GM23338 (cell line): ENCODE results near the gene FOXP2. TPM values are rescaled to one million over a fixed set of nuclear protein-coding genes. Genes with fewer than 3 reads are reported as not detected.

ENCODE experiments used
- ATAC-seq: fragments of 200-7000 bp; cut with Tn5 transposase; 3 replicates; pipeline ENCODE4 v1.9.1; 2020
- DNase-seq: peaks from one replicate; pipeline ENCODE4 v3.0.0-alpha.2; 2015; ENCODE audit warnings: low spot score
- H2AFZ ChIP-seq: fragments of 200-600 bp; sonication (generic); 2 replicates; pipeline ENCODE4 v1.8.0; 2016; ENCODE audit warnings: antibody characterized with exemption, mild to moderate bottlenecking, moderate library complexity
- H3F3A ChIP-seq: fragments of 200-600 bp; sonication (generic); replicated peaks from 2 replicates; pipeline ENCODE4 v1.8.0; 2017; ENCODE audit warnings: antibody characterized with exemption, mixed run types, low read depth
- H3K27ac ChIP-seq: fragments of 200-600 bp; sonication (generic); 2 replicates; pipeline ENCODE4 v1.6.1; 2016; ENCODE audit warnings: low read depth
- H3K27me3 ChIP-seq: fragments of 200-600 bp; sonication (generic); 2 replicates; pipeline ENCODE4 v1.8.0; 2016; ENCODE audit warnings: mild to moderate bottlenecking, mixed run types, moderate library complexity; ENCODE audit not compliant: insufficient read depth
- H3K36me3 ChIP-seq: fragments of 200-600 bp; sonication (generic); 2 replicates; pipeline ENCODE4 v1.8.0; 2016; ENCODE audit warnings: mild to moderate bottlenecking; ENCODE audit not compliant: insufficient read depth
- H3K4me1 ChIP-seq: fragments of 200-600 bp; sonication (generic); 2 replicates; pipeline ENCODE4 v1.8.0; 2016; ENCODE audit warnings: mild to moderate bottlenecking, moderate library complexity; ENCODE audit not compliant: insufficient read depth
- H3K4me2 ChIP-seq: fragments of 200-600 bp; sonication (generic); 2 replicates; pipeline ENCODE4 v1.7.1; 2017; ENCODE audit warnings: mixed run types
- H3K4me3 ChIP-seq: fragments of 200-600 bp; sonication (generic); 2 replicates; pipeline ENCODE4 v1.6.1; 2016; ENCODE audit warnings: mixed run types
- H3K79me2 ChIP-seq: fragments of 200-600 bp; sonication (generic); replicated peaks from 2 replicates; pipeline ENCODE4 v1.8.0; 2017; ENCODE audit warnings: mild to moderate bottlenecking; ENCODE audit not compliant: insufficient read depth
- H3K9me2 ChIP-seq: fragments of 200-600 bp; sonication (generic); 2 replicates; pipeline ENCODE4 v1.8.0; 2017; ENCODE audit not compliant: insufficient read depth
- H4K20me1 ChIP-seq: fragments of 200-600 bp; sonication (generic); replicated peaks from 2 replicates; pipeline ENCODE4 v1.8.0; 2017; ENCODE audit warnings: mild to moderate bottlenecking; ENCODE audit not compliant: insufficient read depth
- H3K27ac Mint-ChIP-seq: 2 replicates; pipeline ENCODE4 v1.8.0; 2020; ENCODE audit warnings: inconsistent platforms, mild to moderate bottlenecking, moderate library complexity, mixed read lengths
- H3K27me3 Mint-ChIP-seq: 3 replicates; pipeline ENCODE4 v1.8.0; 2022; ENCODE audit warnings: low read depth, mild to moderate bottlenecking, moderate library complexity, mixed read lengths, inconsistent platforms; ENCODE audit not compliant: insufficient read depth, poor library complexity
- H3K36me3 Mint-ChIP-seq: 3 replicates; pipeline ENCODE4 v1.8.0; 2021; ENCODE audit warnings: low read depth, mild to moderate bottlenecking, inconsistent platforms, moderate library complexity, mixed read lengths
- H3K4me1 Mint-ChIP-seq: 3 replicates; pipeline ENCODE4 v1.8.0; 2020; ENCODE audit warnings: mild to moderate bottlenecking, inconsistent platforms, mixed read lengths
- H3K4me3 Mint-ChIP-seq: 3 replicates; pipeline ENCODE4 v1.8.0; 2021; ENCODE audit warnings: moderate library complexity, mild to moderate bottlenecking, inconsistent platforms, mixed read lengths
- H3K9me3 Mint-ChIP-seq: 3 replicates; pipeline ENCODE4 v1.8.0; 2020; ENCODE audit warnings: moderate library complexity, mild to moderate bottlenecking, inconsistent platforms, mixed read lengths
- EZH2 ChIP-seq: fragments of 200-600 bp; sonication (generic); IDR thresholded peaks from one replicate; pipeline ENCODE4 v1.8.0; 2017; ENCODE audit warnings: antibody characterized with exemption, mild to moderate bottlenecking, low read depth; ENCODE audit not compliant: unreplicated experiment
- EZH2phosphoT487 ChIP-seq: fragments of 200-600 bp; sonication (generic); IDR thresholded peaks from one replicate; pipeline ENCODE4 v1.8.1; 2018; ENCODE audit warnings: antibody characterized with exemption; ENCODE audit not compliant: unreplicated experiment
- JUNB ChIP-seq: IDR thresholded peaks from one replicate; pipeline ENCODE4 v1.6.1; 2016; ENCODE audit warnings: antibody characterized with exemption; ENCODE audit not compliant: unreplicated experiment
- POLR2AphosphoS5 ChIP-seq: IDR thresholded peaks from 2 replicates; pipeline ENCODE4 v1.6.1; 2016; ENCODE audit warnings: antibody characterized with exemption, low read depth
- STAT1 ChIP-seq: IDR thresholded peaks from one replicate; pipeline ENCODE4 v1.6.1; 2016; ENCODE audit warnings: antibody characterized with exemption; ENCODE audit not compliant: unreplicated experiment
- ZNF114 ChIP-seq: fragments of 250-450 bp; sonication (Bioruptor Pico); IDR thresholded peaks from 2 replicates; pipeline ENCODE4 v1.5.0; 2020; ENCODE audit warnings: mild to moderate bottlenecking, moderate library complexity
- ZNF331 ChIP-seq: fragments of 250-450 bp; sonication (Bioruptor Pico); IDR thresholded peaks from 2 replicates; pipeline ENCODE4 v1.5.0; 2020; ENCODE audit warnings: low read depth, mild to moderate bottlenecking, moderate library complexity
- polyA plus RNA-seq: library from polyadenylated mRNA; unstranded; fragments of >200 nt; fragmentation: Nextera tagmentation; extraction: Ambion mirVana; gene quantifications from 2 replicates; pipeline ENCODE4 v1.2.1, GENCODE V29; 2016
- total RNA-seq: library from RNA; depleted of rRNA; stranded (reverse); fragments of >200 nt; shearing (Covaris generic); gene quantifications from 2 replicates; pipeline ENCODE4 v1.2.3, GENCODE V29; 2014
- TF ChIP-seq, protein P1 (sequence below), 2 experiments: fragments of 200-600 bp in 1 of 2; sonication (generic) in 1 of 2; conservative IDR thresholded peaks; 2 replicates each; pipeline versions ENCODE4 v1.5.1 to v1.6.1; 2016 to 2017; ENCODE audit warnings: antibody characterized with exemption in 2 of 2, low read depth in 2 of 2, mild to moderate bottlenecking in 2 of 2, moderate library complexity in 1 of 2
- TF ChIP-seq, protein P2 (sequence below): fragments of 250-450 bp; sonication (Bioruptor Pico); IDR thresholded peaks from 2 replicates; pipeline ENCODE4 v1.5.0; 2020; ENCODE audit warnings: mild to moderate bottlenecking, moderate library complexity
- TF ChIP-seq, protein P3 (sequence below): IDR thresholded peaks from 2 replicates; pipeline ENCODE4 v1.6.1; 2016; ENCODE audit warnings: antibody characterized with exemption
- TF ChIP-seq, protein P4 (sequence below): IDR thresholded peaks from one replicate; pipeline ENCODE4 v1.6.1; 2018; ENCODE audit warnings: antibody characterized with exemption; ENCODE audit not compliant: unreplicated experiment

FOXP2 gene
- total and polyA plus RNA-seq, 2 experiments from 2014 or later = 0.03 to 0.24 TPM

DNA sequence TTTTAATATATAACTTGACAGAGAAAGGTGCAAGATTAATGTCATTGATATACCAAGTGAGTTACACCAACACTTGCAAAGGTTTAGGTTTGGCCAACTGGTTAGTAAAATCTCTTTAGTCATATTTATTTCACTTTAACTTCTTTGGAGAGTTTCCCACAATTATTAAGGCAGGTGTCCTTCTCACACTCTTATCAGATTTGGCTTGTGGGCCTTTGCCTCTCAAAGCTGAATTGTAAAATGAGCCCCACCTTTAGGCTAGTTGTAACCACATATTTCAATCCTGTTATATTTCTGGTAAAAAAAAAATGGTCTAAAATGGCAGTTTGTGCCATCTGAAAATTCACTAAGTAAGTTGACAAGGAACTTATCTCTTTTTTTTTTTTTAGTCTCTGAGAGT is 26.6 kb upstream of the FOXP2 start:
- Mint-ChIP-seq H3K36me3 (no peaks in the 10 kb centered on the region), H3K4me3 (no peak overlapping the region), H3K27ac (no peak overlapping the region), H3K27me3 (no peaks in the 10 kb centered on the region), H3K4me1 (no peaks in the 10 kb centered on the region), H3K9me3 (no peaks in the 10 kb centered on the region)
- TF ChIP-seq EZH2 (no peak), POLR2AphosphoS5 (no peak), STAT1 (no peak), EZH2phosphoT487 (no peak), ZNF114 (CRISPR knock-in tag) (no peak), ZNF331 (CRISPR knock-in tag) (no peak), JUNB (no peak)
- TF ChIP-seq, protein P1, sequence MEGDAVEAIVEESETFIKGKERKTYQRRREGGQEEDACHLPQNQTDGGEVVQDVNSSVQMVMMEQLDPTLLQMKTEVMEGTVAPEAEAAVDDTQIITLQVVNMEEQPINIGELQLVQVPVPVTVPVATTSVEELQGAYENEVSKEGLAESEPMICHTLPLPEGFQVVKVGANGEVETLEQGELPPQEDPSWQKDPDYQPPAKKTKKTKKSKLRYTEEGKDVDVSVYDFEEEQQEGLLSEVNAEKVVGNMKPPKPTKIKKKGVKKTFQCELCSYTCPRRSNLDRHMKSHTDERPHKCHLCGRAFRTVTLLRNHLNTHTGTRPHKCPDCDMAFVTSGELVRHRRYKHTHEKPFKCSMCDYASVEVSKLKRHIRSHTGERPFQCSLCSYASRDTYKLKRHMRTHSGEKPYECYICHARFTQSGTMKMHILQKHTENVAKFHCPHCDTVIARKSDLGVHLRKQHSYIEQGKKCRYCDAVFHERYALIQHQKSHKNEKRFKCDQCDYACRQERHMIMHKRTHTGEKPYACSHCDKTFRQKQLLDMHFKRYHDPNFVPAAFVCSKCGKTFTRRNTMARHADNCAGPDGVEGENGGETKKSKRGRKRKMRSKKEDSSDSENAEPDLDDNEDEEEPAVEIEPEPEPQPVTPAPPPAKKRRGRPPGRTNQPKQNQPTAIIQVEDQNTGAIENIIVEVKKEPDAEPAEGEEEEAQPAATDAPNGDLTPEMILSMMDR (conservative IDR thresholded peaks at IDR 0.05; ENCODE audit: low read depth in 2 of 2) = no peak
- TF ChIP-seq, protein P2, sequence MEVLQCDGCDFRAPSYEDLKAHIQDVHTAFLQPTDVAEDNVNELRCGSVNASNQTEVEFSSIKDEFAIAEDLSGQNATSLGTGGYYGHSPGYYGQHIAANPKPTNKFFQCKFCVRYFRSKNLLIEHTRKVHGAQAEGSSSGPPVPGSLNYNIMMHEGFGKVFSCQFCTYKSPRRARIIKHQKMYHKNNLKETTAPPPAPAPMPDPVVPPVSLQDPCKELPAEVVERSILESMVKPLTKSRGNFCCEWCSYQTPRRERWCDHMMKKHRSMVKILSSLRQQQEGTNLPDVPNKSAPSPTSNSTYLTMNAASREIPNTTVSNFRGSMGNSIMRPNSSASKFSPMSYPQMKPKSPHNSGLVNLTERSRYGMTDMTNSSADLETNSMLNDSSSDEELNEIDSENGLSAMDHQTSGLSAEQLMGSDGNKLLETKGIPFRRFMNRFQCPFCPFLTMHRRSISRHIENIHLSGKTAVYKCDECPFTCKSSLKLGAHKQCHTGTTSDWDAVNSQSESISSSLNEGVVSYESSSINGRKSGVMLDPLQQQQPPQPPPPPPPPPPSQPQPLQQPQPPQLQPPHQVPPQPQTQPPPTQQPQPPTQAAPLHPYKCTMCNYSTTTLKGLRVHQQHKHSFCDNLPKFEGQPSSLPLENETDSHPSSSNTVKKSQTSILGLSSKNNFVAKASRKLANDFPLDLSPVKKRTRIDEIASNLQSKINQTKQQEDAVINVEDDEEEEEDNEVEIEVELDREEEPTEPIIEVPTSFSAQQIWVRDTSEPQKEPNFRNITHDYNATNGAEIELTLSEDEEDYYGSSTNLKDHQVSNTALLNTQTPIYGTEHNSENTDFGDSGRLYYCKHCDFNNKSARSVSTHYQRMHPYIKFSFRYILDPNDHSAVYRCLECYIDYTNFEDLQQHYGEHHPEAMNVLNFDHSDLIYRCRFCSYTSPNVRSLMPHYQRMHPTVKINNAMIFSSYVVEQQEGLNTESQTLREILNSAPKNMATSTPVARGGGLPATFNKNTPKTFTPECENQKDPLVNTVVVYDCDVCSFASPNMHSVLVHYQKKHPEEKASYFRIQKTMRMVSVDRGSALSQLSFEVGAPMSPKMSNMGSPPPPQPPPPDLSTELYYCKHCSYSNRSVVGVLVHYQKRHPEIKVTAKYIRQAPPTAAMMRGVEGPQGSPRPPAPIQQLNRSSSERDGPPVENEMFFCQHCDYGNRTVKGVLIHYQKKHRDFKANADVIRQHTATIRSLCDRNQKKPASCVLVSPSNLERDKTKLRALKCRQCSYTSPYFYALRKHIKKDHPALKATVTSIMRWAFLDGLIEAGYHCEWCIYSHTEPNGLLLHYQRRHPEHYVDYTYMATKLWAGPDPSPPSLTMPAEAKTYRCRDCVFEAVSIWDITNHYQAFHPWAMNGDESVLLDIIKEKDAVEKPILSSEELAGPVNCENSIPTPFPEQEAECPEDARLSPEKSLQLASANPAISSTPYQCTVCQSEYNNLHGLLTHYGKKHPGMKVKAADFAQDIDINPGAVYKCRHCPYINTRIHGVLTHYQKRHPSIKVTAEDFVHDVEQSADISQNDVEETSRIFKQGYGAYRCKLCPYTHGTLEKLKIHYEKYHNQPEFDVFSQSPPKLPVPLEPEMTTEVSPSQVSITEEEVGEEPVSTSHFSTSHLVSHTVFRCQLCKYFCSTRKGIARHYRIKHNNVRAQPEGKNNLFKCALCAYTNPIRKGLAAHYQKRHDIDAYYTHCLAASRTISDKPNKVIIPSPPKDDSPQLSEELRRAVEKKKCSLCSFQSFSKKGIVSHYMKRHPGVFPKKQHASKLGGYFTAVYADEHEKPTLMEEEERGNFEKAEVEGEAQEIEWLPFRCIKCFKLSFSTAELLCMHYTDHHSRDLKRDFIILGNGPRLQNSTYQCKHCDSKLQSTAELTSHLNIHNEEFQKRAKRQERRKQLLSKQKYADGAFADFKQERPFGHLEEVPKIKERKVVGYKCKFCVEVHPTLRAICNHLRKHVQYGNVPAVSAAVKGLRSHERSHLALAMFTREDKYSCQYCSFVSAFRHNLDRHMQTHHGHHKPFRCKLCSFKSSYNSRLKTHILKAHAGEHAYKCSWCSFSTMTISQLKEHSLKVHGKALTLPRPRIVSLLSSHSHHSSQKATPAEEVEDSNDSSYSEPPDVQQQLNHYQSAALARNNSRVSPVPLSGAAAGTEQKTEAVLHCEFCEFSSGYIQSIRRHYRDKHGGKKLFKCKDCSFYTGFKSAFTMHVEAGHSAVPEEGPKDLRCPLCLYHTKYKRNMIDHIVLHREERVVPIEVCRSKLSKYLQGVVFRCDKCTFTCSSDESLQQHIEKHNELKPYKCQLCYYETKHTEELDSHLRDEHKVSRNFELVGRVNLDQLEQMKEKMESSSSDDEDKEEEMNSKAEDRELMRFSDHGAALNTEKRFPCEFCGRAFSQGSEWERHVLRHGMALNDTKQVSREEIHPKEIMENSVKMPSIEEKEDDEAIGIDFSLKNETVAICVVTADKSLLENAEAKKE (CRISPR knock-in tag) = no peak
- TF ChIP-seq, protein P3, sequence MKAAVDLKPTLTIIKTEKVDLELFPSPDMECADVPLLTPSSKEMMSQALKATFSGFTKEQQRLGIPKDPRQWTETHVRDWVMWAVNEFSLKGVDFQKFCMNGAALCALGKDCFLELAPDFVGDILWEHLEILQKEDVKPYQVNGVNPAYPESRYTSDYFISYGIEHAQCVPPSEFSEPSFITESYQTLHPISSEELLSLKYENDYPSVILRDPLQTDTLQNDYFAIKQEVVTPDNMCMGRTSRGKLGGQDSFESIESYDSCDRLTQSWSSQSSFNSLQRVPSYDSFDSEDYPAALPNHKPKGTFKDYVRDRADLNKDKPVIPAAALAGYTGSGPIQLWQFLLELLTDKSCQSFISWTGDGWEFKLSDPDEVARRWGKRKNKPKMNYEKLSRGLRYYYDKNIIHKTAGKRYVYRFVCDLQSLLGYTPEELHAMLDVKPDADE = no peak
- TF ChIP-seq, protein P4, sequence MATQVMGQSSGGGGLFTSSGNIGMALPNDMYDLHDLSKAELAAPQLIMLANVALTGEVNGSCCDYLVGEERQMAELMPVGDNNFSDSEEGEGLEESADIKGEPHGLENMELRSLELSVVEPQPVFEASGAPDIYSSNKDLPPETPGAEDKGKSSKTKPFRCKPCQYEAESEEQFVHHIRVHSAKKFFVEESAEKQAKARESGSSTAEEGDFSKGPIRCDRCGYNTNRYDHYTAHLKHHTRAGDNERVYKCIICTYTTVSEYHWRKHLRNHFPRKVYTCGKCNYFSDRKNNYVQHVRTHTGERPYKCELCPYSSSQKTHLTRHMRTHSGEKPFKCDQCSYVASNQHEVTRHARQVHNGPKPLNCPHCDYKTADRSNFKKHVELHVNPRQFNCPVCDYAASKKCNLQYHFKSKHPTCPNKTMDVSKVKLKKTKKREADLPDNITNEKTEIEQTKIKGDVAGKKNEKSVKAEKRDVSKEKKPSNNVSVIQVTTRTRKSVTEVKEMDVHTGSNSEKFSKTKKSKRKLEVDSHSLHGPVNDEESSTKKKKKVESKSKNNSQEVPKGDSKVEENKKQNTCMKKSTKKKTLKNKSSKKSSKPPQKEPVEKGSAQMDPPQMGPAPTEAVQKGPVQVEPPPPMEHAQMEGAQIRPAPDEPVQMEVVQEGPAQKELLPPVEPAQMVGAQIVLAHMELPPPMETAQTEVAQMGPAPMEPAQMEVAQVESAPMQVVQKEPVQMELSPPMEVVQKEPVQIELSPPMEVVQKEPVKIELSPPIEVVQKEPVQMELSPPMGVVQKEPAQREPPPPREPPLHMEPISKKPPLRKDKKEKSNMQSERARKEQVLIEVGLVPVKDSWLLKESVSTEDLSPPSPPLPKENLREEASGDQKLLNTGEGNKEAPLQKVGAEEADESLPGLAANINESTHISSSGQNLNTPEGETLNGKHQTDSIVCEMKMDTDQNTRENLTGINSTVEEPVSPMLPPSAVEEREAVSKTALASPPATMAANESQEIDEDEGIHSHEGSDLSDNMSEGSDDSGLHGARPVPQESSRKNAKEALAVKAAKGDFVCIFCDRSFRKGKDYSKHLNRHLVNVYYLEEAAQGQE = no peak
- H3K27me3 ChIP-seq = no peaks in the 10 kb centered on the region
- no peak overlapping the region for H3K27ac ChIP-seq
- no peaks in the 10 kb centered on the region for H3K4me1 ChIP-seq
- no peaks in the 10 kb centered on the region for H3K36me3 ChIP-seq
- no peak for ATAC-seq
- no peaks in the 10 kb centered on the region for H3F3A ChIP-seq
- no peak overlapping the region for H3K4me3 ChIP-seq
- H3K9me2 ChIP-seq = no peaks in the 10 kb centered on the region
- H3K4me2 ChIP-seq = no peak overlapping the region
- no peaks in the 10 kb centered on the region for H4K20me1 ChIP-seq
- H2AFZ ChIP-seq = no peak overlapping the region
- DNase-seq = no peak
- no peaks in the 10 kb centered on the region for H3K79me2 ChIP-seq
